ENCODE results near the gene CTIF. TPM values are rescaled to one million over a fixed set of nuclear protein-coding genes. Genes with fewer than 3 reads are reported as not detected.

CTIF gene
- polyA plus RNA-seq, 1 of the 3 experiments (the other 2 are of a cell fraction) = 47.2 TPM

DNA sequence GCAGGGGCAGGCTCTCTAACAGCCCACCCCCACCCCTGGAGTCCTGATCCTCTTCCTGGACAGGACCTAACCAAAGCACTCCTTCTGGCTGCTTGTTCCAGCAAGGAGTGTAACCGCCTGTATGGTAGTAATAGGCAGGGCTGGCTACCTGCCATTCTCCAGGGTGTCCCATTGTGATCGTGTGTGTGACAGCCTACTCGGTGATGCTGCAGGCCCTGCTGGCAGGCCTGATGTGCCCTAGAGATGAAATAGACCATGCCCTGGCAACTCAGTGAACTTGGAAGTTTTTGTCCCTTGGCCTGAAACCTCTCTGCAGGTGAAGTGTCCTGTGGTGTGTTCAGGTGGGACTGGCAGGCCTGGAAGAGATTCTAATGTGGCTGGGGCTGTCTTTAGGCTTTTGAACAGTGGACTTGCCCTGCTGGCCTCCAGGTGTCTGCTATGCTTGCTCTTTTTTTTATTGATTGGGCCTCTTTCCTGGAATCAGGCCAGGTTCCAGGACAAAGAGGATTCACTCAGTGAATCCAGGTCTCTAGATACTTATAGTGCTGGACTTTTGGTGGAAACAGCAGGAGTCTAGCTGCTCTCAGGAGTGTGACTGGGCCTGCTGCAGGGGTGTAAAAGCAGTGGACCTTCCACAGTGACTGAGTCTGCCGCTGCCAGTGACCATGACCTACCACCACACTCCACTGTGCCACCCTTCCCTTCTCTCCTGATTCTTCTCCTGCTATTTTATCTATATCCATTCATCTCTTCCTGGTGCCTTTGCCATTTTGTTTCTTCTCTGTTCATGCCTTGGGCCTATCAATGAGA is 132.1 kb downstream of the CTIF start:
- H3K36me3 ChIP-seq (replicated peaks in 1 of 2; ENCODE audit: control insufficient read depth in 1 of 2, insufficient read depth in 2 of 2, low read length in 1 of 2) = peaks cover 26 to 52% of the 10 kb centered on the region in 2 experiments
- ChIA-PET CTCF (interaction anchor here (0.6 to 12.2 kb wide), 3 partner anchors 14 to 197 kb away, joined by 3 to 174 read pairs (median 4); no protein-coding TSS in a partner anchor), POLR2A (no interaction called here)
- no peaks in the 10 kb centered on the region for H3K9me3 ChIP-seq
- H3K9ac ChIP-seq = no peak overlapping the region
- peak overlapping the region in 1 of 2 experiments; percentile 6; a peak in 1 of 4 replicates for H3K4me3 ChIP-seq (ENCODE audit: low read depth in 2 of 2, low read length in 1 of 2)
- 97% methylated on average over 3 of the region's 4 CpGs for WGBS (ENCODE audit: low lambda C conversion rate)
- H4K20me1 ChIP-seq (ENCODE audit: insufficient read depth) = no peaks in the 10 kb centered on the region; the same call in 1 of the 2 replicates
- H3K27ac ChIP-seq (ENCODE audit: low read depth in 2 of 2, low read length in 1 of 2) = no peak overlapping the region
- no peak overlapping the region for H2AFZ ChIP-seq (ENCODE audit: low read depth)
- H3K9me2 ChIP-seq = no peaks in the 10 kb centered on the region
- no peak for DNase-seq
- H3K4me2 ChIP-seq = no peak overlapping the region
- TF ChIP-seq ELF1 (IDR thresholded peaks at IDR 0.05) (no peak), JUND (IDR thresholded peaks at IDR 0.05) (no peak)
- H3K79me2 ChIP-seq (ENCODE audit: insufficient read depth) = peaks cover 9% of the 10 kb centered on the region; the same call in 1 of the 2 replicates
- H3K4me1 ChIP-seq (ENCODE audit: control insufficient read depth in 1 of 2, insufficient read depth in 2 of 2, low read depth in 1 of 2, low read length in 1 of 2) = peaks cover 7 to 14% of the 10 kb centered on the region in 2 experiments; a peak in 2 of 4 replicates
- no peaks in the 10 kb centered on the region for H3K27me3 ChIP-seq (ENCODE audit: insufficient read depth)
- no peaks in the 10 kb centered on the region for H3F3A ChIP-seq (replicated peaks; ENCODE audit: insufficient read depth)

DNA sequence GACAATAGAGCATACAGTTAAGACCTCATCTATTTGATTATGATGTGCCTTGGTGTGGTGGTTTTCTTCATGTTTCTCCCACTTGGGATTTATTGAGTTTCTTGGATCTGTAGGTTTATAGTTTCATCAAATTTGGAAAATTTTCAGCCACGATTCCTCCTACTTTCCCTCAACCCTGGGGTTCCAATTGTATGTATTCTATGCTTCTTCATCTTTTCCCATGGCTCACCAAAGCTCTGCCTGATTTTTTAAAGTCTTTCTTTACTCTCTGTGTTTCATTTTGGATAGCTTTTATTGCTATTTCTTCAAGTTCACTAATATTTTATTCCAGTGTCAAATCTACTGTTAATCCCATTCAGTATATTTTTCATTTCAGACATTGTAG is 132.7 kb downstream of the CTIF start:
- no peak overlapping the region for H3K27ac ChIP-seq (ENCODE audit: low read depth in 2 of 2, low read length in 1 of 2)
- no peak for DNase-seq
- peaks cover 20 to 46% of the 10 kb centered on the region in 2 experiments for H3K36me3 ChIP-seq (replicated peaks in 1 of 2; ENCODE audit: control insufficient read depth in 1 of 2, insufficient read depth in 2 of 2, low read length in 1 of 2)
- TF ChIP-seq, protein P1, sequence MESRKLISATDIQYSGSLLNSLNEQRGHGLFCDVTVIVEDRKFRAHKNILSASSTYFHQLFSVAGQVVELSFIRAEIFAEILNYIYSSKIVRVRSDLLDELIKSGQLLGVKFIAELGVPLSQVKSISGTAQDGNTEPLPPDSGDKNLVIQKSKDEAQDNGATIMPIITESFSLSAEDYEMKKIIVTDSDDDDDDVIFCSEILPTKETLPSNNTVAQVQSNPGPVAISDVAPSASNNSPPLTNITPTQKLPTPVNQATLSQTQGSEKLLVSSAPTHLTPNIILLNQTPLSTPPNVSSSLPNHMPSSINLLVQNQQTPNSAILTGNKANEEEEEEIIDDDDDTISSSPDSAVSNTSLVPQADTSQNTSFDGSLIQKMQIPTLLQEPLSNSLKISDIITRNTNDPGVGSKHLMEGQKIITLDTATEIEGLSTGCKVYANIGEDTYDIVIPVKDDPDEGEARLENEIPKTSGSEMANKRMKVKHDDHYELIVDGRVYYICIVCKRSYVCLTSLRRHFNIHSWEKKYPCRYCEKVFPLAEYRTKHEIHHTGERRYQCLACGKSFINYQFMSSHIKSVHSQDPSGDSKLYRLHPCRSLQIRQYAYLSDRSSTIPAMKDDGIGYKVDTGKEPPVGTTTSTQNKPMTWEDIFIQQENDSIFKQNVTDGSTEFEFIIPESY (IDR thresholded peaks at IDR 0.05; ENCODE audit: borderline replicate concordance, low read depth) = no peak
- TF ChIP-seq JUND (IDR thresholded peaks at IDR 0.05) (no peak), FOXM1 (IDR thresholded peaks at IDR 0.05; ENCODE audit: low read depth) (no peak), FOXJ3 (CRISPR knock-in tag; IDR thresholded peaks at IDR 0.05) (no peak), CTCF (IDR thresholded peaks at IDR 0.05) (no peak)
- TF ChIP-seq, protein P2, sequence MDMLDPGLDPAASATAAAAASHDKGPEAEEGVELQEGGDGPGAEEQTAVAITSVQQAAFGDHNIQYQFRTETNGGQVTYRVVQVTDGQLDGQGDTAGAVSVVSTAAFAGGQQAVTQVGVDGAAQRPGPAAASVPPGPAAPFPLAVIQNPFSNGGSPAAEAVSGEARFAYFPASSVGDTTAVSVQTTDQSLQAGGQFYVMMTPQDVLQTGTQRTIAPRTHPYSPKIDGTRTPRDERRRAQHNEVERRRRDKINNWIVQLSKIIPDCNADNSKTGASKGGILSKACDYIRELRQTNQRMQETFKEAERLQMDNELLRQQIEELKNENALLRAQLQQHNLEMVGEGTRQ (IDR thresholded peaks at IDR 0.05; ENCODE audit: borderline replicate concordance, low read depth, low read length) = no peak
- no peak overlapping the region for H3K4me2 ChIP-seq
- POLR2A ChIA-PET = no interaction called here
- H3K4me3 ChIP-seq (ENCODE audit: low read depth in 2 of 2, low read length in 1 of 2) = no peak overlapping the region
- H3K79me2 ChIP-seq (ENCODE audit: insufficient read depth) = peaks cover 13% of the 10 kb centered on the region; the same call in 1 of the 2 replicates
- 93% methylated on average over 1 of the region's 1 CpG for WGBS (ENCODE audit: low lambda C conversion rate)
- H3K9ac ChIP-seq = no peak overlapping the region
- CTCF ChIA-PET = interaction anchor here (0.6 to 1.3 kb wide), 4 partner anchors 15 to 567 kb away, joined by 3 to 5 read pairs (median 4); no protein-coding TSS in a partner anchor
- no peaks in the 10 kb centered on the region for H3F3A ChIP-seq (replicated peaks; ENCODE audit: insufficient read depth)
- no peaks in the 10 kb centered on the region for H3K27me3 ChIP-seq (ENCODE audit: insufficient read depth)
- H4K20me1 ChIP-seq (ENCODE audit: insufficient read depth) = no peaks in the 10 kb centered on the region; the same call in 1 of the 2 replicates
- no peak overlapping the region for H2AFZ ChIP-seq (ENCODE audit: low read depth)
- peaks cover 7 to 17% of the 10 kb centered on the region in 2 experiments; a peak in 2 of 4 replicates for H3K4me1 ChIP-seq (ENCODE audit: control insufficient read depth in 1 of 2, insufficient read depth in 2 of 2, low read depth in 1 of 2, low read length in 1 of 2)
- no peaks in the 10 kb centered on the region for H3K9me3 ChIP-seq
- no peaks in the 10 kb centered on the region for H3K9me2 ChIP-seq

Measured in SK-N-SH (cell line).